GM23338 (cell line): ENCODE results near the gene HLA-DQB1. TPM values are rescaled to one million over a fixed set of nuclear protein-coding genes. Genes with fewer than 3 reads are reported as not detected.

Source experiments
- ATAC-seq: fragments of 200-7000 bp; cut with Tn5 transposase; 3 replicates; pipeline ENCODE4 v1.9.1; 2020
- DNase-seq: peaks from one replicate; pipeline ENCODE4 v3.0.0-alpha.2; 2015; ENCODE audit warnings: low spot score
- H2AFZ ChIP-seq: fragments of 200-600 bp; sonication (generic); 2 replicates; pipeline ENCODE4 v1.8.0; 2016; ENCODE audit warnings: antibody characterized with exemption, mild to moderate bottlenecking, moderate library complexity
- H3F3A ChIP-seq: fragments of 200-600 bp; sonication (generic); replicated peaks from 2 replicates; pipeline ENCODE4 v1.8.0; 2017; ENCODE audit warnings: antibody characterized with exemption, mixed run types, low read depth
- H3K27ac ChIP-seq: fragments of 200-600 bp; sonication (generic); 2 replicates; pipeline ENCODE4 v1.6.1; 2016; ENCODE audit warnings: low read depth
- H3K27me3 ChIP-seq: fragments of 200-600 bp; sonication (generic); 2 replicates; pipeline ENCODE4 v1.8.0; 2016; ENCODE audit warnings: mild to moderate bottlenecking, mixed run types, moderate library complexity; ENCODE audit not compliant: insufficient read depth
- H3K36me3 ChIP-seq: fragments of 200-600 bp; sonication (generic); 2 replicates; pipeline ENCODE4 v1.8.0; 2016; ENCODE audit warnings: mild to moderate bottlenecking; ENCODE audit not compliant: insufficient read depth
- H3K4me1 ChIP-seq: fragments of 200-600 bp; sonication (generic); 2 replicates; pipeline ENCODE4 v1.8.0; 2016; ENCODE audit warnings: mild to moderate bottlenecking, moderate library complexity; ENCODE audit not compliant: insufficient read depth
- H3K4me2 ChIP-seq: fragments of 200-600 bp; sonication (generic); 2 replicates; pipeline ENCODE4 v1.7.1; 2017; ENCODE audit warnings: mixed run types
- H3K4me3 ChIP-seq: fragments of 200-600 bp; sonication (generic); 2 replicates; pipeline ENCODE4 v1.6.1; 2016; ENCODE audit warnings: mixed run types
- H3K79me2 ChIP-seq: fragments of 200-600 bp; sonication (generic); replicated peaks from 2 replicates; pipeline ENCODE4 v1.8.0; 2017; ENCODE audit warnings: mild to moderate bottlenecking; ENCODE audit not compliant: insufficient read depth
- H3K9me2 ChIP-seq: fragments of 200-600 bp; sonication (generic); 2 replicates; pipeline ENCODE4 v1.8.0; 2017; ENCODE audit not compliant: insufficient read depth
- H4K20me1 ChIP-seq: fragments of 200-600 bp; sonication (generic); replicated peaks from 2 replicates; pipeline ENCODE4 v1.8.0; 2017; ENCODE audit warnings: mild to moderate bottlenecking; ENCODE audit not compliant: insufficient read depth
- H3K27ac Mint-ChIP-seq: 2 replicates; pipeline ENCODE4 v1.8.0; 2020; ENCODE audit warnings: inconsistent platforms, mild to moderate bottlenecking, moderate library complexity, mixed read lengths
- H3K27me3 Mint-ChIP-seq: 3 replicates; pipeline ENCODE4 v1.8.0; 2022; ENCODE audit warnings: low read depth, mild to moderate bottlenecking, moderate library complexity, mixed read lengths, inconsistent platforms; ENCODE audit not compliant: insufficient read depth, poor library complexity
- H3K36me3 Mint-ChIP-seq: 3 replicates; pipeline ENCODE4 v1.8.0; 2021; ENCODE audit warnings: low read depth, mild to moderate bottlenecking, inconsistent platforms, moderate library complexity, mixed read lengths
- H3K4me1 Mint-ChIP-seq: 3 replicates; pipeline ENCODE4 v1.8.0; 2020; ENCODE audit warnings: mild to moderate bottlenecking, inconsistent platforms, mixed read lengths
- H3K4me3 Mint-ChIP-seq: 3 replicates; pipeline ENCODE4 v1.8.0; 2021; ENCODE audit warnings: moderate library complexity, mild to moderate bottlenecking, inconsistent platforms, mixed read lengths
- H3K9me3 Mint-ChIP-seq: 3 replicates; pipeline ENCODE4 v1.8.0; 2020; ENCODE audit warnings: moderate library complexity, mild to moderate bottlenecking, inconsistent platforms, mixed read lengths
- CREB1 ChIP-seq: fragments of 250-450 bp; sonication (Bioruptor Pico); IDR thresholded peaks from 2 replicates; pipeline ENCODE4 v1.5.0; 2020; ENCODE audit warnings: low read depth, mild to moderate bottlenecking, moderate library complexity
- CTCF ChIP-seq, 2 experiments: fragments of 200-600 bp in 1 of 2; sonication (generic) in 1 of 2; conservative IDR thresholded peaks; 2 replicates each; pipeline versions ENCODE4 v1.5.1 to v1.6.1; 2016 to 2017; ENCODE audit warnings: antibody characterized with exemption in 2 of 2, low read depth in 2 of 2, mild to moderate bottlenecking in 2 of 2, moderate library complexity in 1 of 2
- EZH2 ChIP-seq: fragments of 200-600 bp; sonication (generic); IDR thresholded peaks from one replicate; pipeline ENCODE4 v1.8.0; 2017; ENCODE audit warnings: antibody characterized with exemption, mild to moderate bottlenecking, low read depth; ENCODE audit not compliant: unreplicated experiment
- EZH2phosphoT487 ChIP-seq: fragments of 200-600 bp; sonication (generic); IDR thresholded peaks from one replicate; pipeline ENCODE4 v1.8.1; 2018; ENCODE audit warnings: antibody characterized with exemption; ENCODE audit not compliant: unreplicated experiment
- JUNB ChIP-seq: IDR thresholded peaks from one replicate; pipeline ENCODE4 v1.6.1; 2016; ENCODE audit warnings: antibody characterized with exemption; ENCODE audit not compliant: unreplicated experiment
- NANOG ChIP-seq: IDR thresholded peaks from 2 replicates; pipeline ENCODE4 v1.6.1; 2016; ENCODE audit warnings: antibody characterized with exemption, borderline replicate concordance
- POLR2AphosphoS5 ChIP-seq: IDR thresholded peaks from 2 replicates; pipeline ENCODE4 v1.6.1; 2016; ENCODE audit warnings: antibody characterized with exemption, low read depth
- REST ChIP-seq: IDR thresholded peaks from one replicate; pipeline ENCODE4 v1.6.1; 2018; ENCODE audit warnings: antibody characterized with exemption; ENCODE audit not compliant: unreplicated experiment
- STAT1 ChIP-seq: IDR thresholded peaks from one replicate; pipeline ENCODE4 v1.6.1; 2016; ENCODE audit warnings: antibody characterized with exemption; ENCODE audit not compliant: unreplicated experiment
- ZNF114 ChIP-seq: fragments of 250-450 bp; sonication (Bioruptor Pico); IDR thresholded peaks from 2 replicates; pipeline ENCODE4 v1.5.0; 2020; ENCODE audit warnings: mild to moderate bottlenecking, moderate library complexity
- ZNF331 ChIP-seq: fragments of 250-450 bp; sonication (Bioruptor Pico); IDR thresholded peaks from 2 replicates; pipeline ENCODE4 v1.5.0; 2020; ENCODE audit warnings: low read depth, mild to moderate bottlenecking, moderate library complexity
- ZNF462 ChIP-seq: fragments of 250-450 bp; sonication (Bioruptor Pico); IDR thresholded peaks from 2 replicates; pipeline ENCODE4 v1.5.0; 2020; ENCODE audit warnings: mild to moderate bottlenecking, moderate library complexity
- polyA plus RNA-seq: library from polyadenylated mRNA; unstranded; fragments of >200 nt; fragmentation: Nextera tagmentation; extraction: Ambion mirVana; gene quantifications from 2 replicates; pipeline ENCODE4 v1.2.1, GENCODE V29; 2016
- total RNA-seq: library from RNA; depleted of rRNA; stranded (reverse); fragments of >200 nt; shearing (Covaris generic); gene quantifications from 2 replicates; pipeline ENCODE4 v1.2.3, GENCODE V29; 2014
- TF ChIP-seq, protein P1 (sequence below): IDR thresholded peaks from 2 replicates; pipeline ENCODE4 v1.6.1; 2016; ENCODE audit warnings: antibody characterized with exemption

The HLA-DQB1 gene
- total and polyA plus RNA-seq, 2 experiments from 2014 or later, result 5.7 to 6.5 TPM

- H3K27ac Mint-ChIP-seq, result no peak overlapping the region
- Histone ChIP-seq H3K4me2 (no peak overlapping the region), H3K4me3 (no peak overlapping the region), H4K20me1 (no peaks in the 10 kb centered on the region), H3K27me3 (peaks cover 33% of the 10 kb centered on the region), H3K9me2 (no peaks in the 10 kb centered on the region), H3K4me1 (no peaks in the 10 kb centered on the region), H2AFZ (no peak overlapping the region), H3K27ac (no peak overlapping the region), H3K36me3 (no peaks in the 10 kb centered on the region), H3K79me2 (no peaks in the 10 kb centered on the region), H3F3A (no peaks in the 10 kb centered on the region)
- H3K4me3 Mint-ChIP-seq, result no peak overlapping the region
- TF ChIP-seq CREB1 (CRISPR knock-in tag) (no peak), POLR2AphosphoS5 (no peak), REST (no peak), ZNF114 (no peak), EZH2 (no peak), ZNF331 (CRISPR knock-in tag) (no peak), CTCF (conservative IDR thresholded peaks at IDR 0.05; ENCODE audit: low read depth in 2 of 2) (no peak), STAT1 (no peak), JUNB (no peak), ZNF462 (CRISPR knock-in tag) (no peak), EZH2phosphoT487 (no peak), NANOG (no peak)
- TF ChIP-seq, protein P1, sequence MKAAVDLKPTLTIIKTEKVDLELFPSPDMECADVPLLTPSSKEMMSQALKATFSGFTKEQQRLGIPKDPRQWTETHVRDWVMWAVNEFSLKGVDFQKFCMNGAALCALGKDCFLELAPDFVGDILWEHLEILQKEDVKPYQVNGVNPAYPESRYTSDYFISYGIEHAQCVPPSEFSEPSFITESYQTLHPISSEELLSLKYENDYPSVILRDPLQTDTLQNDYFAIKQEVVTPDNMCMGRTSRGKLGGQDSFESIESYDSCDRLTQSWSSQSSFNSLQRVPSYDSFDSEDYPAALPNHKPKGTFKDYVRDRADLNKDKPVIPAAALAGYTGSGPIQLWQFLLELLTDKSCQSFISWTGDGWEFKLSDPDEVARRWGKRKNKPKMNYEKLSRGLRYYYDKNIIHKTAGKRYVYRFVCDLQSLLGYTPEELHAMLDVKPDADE, result no peak
- H3K36me3 Mint-ChIP-seq, result peaks cover 55% of the 10 kb centered on the region
- H3K27me3 Mint-ChIP-seq, result peaks cover 29% of the 10 kb centered on the region
- no peaks in the 10 kb centered on the region; the same call in 2 of the 3 replicates for H3K9me3 Mint-ChIP-seq
- peaks cover 40% of the 10 kb centered on the region for H3K4me1 Mint-ChIP-seq
- DNase-seq (no peak), ATAC-seq (no peak)
Observed at GRCh38 chr6:32662836-32663235, 3.6 kb downstream of the HLA-DQB1 start.
